ENCODE measurements around the gene RGS6.

RGS6 gene

GRCh38 chr14:72089625-72090024, 157.4 kb downstream of the RGS6 start:
- no peak for DNase-seq

GRCh38 chr14:72094844-72095582, 162.8 kb downstream of the RGS6 start:
- no peak for DNase-seq

GRCh38 chr14:72097173-72097783, 165.0 kb downstream of the RGS6 start:
- no peak for DNase-seq

GRCh38 chr14:72098210-72098609, 166.0 kb downstream of the RGS6 start:
- no peak for DNase-seq

- DNase-seq, result no peak
Measured at GRCh38 chr14:72099566-72099965, 167.3 kb downstream of the RGS6 start.

GRCh38 chr14:72104011-72104613, 171.9 kb downstream of the RGS6 start:
- DNase-seq, result no peak

GRCh38 chr14:72111911-72112310, 179.7 kb downstream of the RGS6 start:
- DNase-seq, result no peak

GRCh38 chr14:72118841-72119240, 186.6 kb downstream of the RGS6 start:
- no peak for DNase-seq

- DNase-seq, result no peak
Measured at GRCh38 chr14:72120315-72120714, 188.1 kb downstream of the RGS6 start.

- DNase-seq, result no peak
Measured at GRCh38 chr14:72123755-72124154, 191.5 kb downstream of the RGS6 start.

- no peak for DNase-seq
Measured at GRCh38 chr14:72124171-72124570, 191.9 kb downstream of the RGS6 start.

- no peak for DNase-seq
Measured at GRCh38 chr14:72126091-72126490, 193.9 kb downstream of the RGS6 start.

GRCh38 chr14:72126561-72126960, 194.3 kb downstream of the RGS6 start:
- no peak for DNase-seq

- DNase-seq, result no peak
Measured at GRCh38 chr14:72128629-72129028, 196.4 kb downstream of the RGS6 start.

GRCh38 chr14:72129291-72129690, 197.1 kb downstream of the RGS6 start:
- no peak for DNase-seq

- no peak for DNase-seq
Measured at GRCh38 chr14:72141084-72141483, 208.9 kb downstream of the RGS6 start.

GRCh38 chr14:72142328-72142727, 210.1 kb downstream of the RGS6 start:
- DNase-seq, result no peak

GRCh38 chr14:72146241-72146640, 214.0 kb downstream of the RGS6 start:
- no peak for DNase-seq

GRCh38 chr14:72154645-72155378, 222.6 kb downstream of the RGS6 start:
- DNase-seq, result no peak

- DNase-seq, result no peak
Measured at GRCh38 chr14:72155379-72155993, 223.3 kb downstream of the RGS6 start.

- no peak for DNase-seq
Measured at GRCh38 chr14:72164420-72165228, 232.4 kb downstream of the RGS6 start.

GRCh38 chr14:72165229-72165698, 233.0 kb downstream of the RGS6 start:
- DNase-seq, result no peak
